GM18511 (cell line): ENCODE results near the gene TNFAIP8L1.
A peak's percentile ranks its signal among the peaks of the same experiment; 100 is the strongest.

ENCODE experiments used
- ATAC-seq: cut with Tn5 transposase; IDR thresholded peaks from one replicate; pipeline ENCODE4 v1.9.1; 2021; ENCODE audit warnings: mild to moderate bottlenecking, moderate library complexity; ENCODE audit not compliant: unreplicated experiment

Gene TNFAIP8L1

DNA sequence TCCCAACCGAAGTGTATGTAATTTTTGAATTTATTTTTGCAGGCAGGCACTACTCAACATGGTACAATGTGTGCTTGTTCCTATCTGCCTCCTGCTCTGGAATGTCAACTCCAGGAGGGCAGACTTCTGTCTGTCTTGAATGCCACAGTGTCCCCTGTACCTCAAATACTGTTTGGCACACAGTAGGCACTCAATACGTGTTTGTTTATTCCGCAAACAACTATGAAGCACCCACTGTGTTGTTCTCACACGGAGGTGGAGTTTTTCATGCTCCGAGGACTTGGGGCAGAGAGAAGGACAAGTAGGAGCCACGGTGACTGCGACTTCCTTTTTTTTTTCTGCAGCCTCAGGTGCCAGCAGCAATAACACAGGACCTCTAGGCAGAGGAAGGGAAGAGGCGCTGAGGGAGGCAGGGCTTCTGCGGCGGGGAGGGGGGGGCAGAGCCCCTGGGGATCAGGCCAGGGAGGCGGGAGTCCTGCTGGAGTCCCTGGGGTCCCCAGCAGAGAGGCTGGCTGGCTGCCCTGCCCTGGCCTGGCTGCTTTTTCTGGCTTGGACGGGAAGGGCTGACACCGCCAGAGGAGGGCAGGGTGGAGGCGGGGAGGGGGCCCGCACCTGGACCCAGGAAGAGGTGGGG lies 29.3 kb upstream of the TNFAIP8L1 start:
- ATAC-seq, result no peak

DNA sequence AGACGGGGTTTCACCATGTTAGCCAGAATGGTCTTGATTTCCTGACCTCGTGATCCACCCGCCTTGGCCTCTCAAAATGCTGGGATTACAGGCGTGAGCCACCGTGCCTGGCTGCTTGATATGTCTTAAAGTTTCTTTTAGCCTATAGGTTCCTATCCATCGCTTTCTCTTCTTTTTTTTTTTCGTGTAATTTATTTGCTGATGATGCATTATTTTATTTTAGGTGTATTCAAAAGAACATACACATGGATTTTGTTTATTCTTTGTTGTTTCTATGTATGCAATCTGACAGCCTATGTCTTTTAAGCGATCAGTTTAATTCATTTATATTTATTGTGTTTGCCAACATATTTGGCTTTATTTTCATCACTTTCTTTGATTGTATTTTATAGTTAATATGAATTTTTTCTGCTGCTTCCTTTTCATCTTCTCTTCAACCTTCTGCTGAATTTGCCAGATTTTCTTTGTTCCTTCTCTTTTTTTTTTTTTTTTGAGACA lies 26.0 kb upstream of the TNFAIP8L1 start:
- ATAC-seq, result no peak

DNA sequence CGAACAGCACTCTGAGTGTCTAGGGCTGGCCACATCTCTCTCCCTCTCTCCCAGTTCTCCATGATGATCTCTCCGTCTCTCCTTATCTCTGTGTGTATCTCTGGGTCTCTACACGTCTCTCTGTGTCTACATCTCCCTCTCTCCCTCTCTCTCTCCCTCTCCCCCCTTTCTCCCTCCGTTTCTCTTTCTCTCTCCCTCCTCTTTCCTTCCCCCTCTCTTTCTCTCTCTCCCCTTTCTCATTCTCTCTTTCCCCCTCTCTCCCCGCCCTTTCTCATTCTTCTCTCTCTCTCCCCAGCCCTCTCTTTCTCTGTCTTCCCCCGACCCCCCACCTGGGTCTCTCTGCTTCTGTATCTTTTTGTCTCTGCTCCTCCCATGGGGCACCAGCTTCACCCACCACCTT lies 21.3 kb upstream of the TNFAIP8L1 start:
- ATAC-seq, result no peak

DNA sequence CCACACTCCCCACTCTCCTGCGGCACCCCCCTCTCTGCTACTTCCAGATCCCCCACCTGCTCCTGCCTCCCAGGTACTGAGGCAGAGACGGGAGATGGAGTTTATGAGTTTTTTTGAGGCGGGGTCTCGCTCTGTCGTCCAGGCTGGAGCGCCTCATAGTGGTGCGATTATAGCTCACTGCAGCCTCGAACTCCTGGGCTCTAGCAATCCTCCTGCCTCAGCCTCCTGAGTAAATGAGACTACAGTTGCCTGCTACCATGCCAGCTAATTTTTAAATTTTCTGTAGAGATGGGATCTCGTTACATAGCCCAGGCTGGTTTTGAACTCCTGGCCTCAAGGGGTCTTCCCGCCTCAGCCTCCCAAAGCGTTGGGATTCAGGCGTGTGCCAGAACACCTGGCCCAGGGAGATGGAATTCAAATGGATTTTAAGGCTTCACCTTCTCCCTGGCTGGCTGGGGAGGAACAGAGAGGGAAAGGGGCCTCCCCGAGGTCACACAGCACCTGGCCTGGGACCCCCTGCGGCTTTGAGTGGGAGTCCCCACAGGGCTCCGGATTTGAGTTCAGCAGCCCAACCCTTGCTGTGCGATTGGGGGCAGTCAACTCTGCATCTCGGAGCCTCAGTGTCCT lies 19.5 kb upstream of the TNFAIP8L1 start:
- ATAC-seq, result no peak

DNA sequence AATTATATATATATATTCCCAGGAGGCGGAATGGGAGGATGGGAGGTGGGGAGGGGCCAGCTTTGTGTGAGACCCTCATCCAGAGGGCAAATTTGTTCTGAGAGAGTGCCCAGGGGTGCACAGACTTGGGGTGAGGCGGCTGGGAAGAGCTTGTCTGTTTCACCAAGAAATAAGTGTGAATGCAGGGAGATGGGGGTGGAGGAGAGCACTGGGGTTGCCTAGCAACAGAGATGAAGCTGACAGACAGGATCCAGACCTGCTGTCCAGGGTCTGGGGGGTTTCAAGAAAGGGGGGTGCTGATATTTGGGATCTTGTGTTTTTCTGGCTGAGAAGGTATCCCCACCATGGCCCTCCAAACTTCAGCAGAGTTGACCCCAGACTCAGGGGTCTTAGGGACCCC lies 18.6 kb upstream of the TNFAIP8L1 start:
- ATAC-seq, result no peak

DNA sequence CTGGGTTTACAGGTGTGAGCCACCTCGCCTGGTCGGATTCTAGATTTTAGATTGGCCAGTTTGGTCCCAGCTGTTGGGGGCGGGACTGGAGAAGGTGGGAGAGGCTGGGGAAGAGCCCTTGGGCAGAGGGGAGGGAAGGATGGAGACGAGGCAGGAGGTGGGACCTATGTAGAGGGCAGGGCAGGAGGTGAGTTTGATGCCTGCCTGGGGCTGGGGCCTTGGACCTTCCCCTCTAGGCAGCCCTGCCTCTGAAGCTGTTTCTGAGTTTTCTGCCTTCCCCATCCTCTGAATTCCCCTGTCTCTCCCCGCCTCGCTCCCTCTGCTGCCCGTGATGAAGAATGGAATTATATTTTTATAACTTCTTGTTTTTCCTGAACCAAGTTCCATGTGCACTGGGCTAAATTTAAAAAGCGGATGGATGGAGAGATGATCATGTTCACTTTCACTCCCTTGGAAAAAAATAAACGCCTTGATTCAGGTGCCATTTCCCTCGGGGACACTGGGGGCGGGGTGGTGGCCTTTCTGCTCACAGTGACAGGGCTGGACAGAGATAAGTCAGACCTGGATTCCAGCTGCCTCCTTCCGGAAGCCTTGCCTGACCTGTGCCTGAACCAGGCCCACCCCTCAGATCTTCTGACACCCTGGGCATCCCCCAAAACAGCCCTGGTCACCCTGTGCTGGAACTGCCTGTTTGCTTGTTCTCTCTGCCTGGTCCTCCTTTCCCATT lies 16.5 kb upstream of the TNFAIP8L1 start:
- ATAC-seq, result no peak

DNA sequence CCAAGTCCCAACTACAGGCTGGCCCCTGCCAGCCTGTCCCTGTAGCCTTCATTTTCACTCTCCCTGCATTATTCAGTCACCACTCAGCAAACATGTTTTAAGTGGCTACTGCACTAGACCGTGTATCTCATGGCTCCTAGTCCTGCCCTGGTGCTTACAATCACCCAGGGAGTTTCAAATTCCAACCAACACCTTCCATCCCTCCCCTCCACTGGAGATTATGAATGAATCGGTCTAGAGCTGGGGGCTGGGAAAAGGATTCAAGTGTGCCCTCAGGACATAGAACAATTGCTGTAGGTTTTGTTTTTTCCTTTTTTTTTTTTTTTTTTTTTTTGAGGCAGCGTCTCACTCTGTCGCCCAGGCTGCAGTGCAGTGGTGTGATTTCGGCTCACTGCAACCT lies 15.0 kb upstream of the TNFAIP8L1 start:
- no peak for ATAC-seq

DNA sequence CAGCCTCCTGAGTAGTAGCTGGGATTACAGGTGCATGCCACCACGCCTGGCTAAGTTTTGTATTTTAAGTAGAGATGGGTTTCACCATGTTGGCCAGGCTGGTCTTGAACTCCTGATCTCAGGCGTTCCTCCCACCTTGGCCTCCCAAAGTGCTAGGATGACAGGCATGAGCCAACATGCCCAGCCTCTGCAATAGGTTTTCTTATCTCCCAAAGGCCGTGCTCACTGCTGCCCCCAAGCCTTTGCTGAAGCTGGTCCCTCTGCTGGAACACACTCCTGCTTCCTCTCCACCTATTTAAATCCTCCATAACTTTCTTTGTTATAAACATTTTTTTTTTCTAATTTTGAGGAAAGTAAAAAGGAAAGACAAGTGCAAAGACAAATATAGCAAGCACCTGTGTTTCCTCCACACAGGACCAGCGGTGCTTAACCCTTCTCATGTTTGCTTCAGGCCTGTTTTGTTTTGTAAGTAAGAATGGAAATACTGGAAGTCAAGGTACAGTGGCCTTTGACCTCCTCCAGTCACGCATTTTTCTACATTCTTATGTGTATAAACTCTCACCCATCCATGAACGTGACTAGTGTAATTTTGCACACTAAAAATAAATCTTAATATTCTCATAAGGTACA lies 14.5 kb upstream of the TNFAIP8L1 start:
- no peak for ATAC-seq

DNA sequence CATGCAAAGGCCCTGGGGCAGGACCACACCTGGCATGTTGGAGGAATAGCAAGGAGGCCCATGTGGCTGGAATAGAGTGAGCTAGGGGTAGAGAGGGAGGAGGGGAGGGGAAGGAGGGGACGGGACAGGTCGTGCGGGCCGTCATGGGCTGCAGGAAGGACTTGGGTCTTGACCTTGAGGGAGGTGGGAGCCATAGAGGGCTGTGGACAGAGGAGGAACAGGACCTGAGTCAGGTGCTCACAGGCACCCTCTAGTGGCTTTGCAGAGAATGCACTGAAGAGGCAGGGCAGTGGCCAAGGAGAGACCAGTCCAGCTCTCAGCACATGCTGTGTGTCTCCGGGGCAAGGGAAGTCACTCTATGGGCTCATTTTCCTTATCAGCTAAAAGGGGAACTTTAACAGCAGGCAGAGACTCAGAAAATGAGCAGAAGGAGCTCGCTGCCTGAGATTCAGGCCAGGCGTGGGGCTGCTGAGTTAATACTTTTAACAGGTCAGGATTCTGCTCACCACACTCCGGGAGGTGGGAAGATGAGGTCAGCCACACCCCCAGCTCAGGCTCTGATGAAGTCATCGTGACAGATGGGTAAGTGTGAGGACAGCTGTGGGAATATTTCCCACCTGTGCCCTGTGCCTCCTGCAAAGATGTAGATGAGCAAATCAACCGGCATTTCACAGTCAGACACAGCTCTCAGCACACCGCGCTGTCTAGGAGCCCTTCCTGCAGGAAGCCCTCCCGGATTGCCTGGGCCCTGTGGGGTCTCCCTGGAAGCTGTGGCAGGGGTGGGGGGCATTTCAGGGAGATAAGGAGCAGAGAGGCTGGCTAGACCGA lies 6.0 kb upstream of the TNFAIP8L1 start:
- no peak for ATAC-seq

DNA sequence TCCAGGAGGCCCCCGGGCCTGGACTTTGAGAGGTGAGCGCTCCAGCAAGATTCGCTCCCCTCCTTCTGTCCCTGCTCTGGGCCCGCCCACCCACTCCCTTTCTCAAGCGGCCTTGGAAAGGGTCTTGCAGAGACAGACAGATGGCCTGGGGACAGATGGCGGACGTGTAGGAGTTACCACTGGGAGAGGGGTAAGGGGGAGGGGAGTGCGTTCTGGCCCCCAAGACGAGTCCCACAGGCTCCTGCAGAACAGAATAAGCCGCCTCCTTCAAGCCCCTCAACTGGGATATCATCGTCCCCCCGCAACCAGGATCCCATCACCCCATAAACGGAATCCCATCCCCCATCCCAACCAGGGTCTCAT lies 3.6 kb upstream of the TNFAIP8L1 start:
- no peak for ATAC-seq

DNA sequence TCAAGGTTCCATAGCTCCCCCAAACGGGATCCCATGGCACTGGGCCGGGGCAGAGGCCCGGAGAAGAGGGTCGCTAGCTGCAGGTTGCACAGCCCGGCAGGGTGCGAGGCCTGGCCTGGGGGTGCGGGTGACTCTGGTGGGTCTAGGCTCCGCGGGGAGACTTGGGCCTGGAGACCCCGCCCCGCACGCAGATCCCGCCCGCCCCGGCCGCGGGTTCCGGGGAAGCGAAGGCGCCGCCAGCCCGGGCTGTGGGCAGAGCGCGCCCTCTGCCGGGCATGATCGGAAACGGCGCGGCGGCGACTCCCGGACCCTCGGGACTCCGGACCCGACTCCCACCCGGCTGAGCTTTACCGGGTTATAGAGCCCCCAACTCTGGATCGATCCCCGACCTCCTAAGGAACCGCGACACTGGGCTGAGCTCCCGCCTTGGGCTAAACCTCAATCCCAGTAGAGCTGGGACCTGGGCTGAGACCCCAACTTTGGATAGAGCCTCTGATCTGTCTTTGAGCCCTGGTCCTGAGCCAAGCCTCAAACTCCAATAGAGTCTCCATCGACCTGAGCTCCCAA lies 3.1 kb upstream of the TNFAIP8L1 start:
- no peak for ATAC-seq

DNA sequence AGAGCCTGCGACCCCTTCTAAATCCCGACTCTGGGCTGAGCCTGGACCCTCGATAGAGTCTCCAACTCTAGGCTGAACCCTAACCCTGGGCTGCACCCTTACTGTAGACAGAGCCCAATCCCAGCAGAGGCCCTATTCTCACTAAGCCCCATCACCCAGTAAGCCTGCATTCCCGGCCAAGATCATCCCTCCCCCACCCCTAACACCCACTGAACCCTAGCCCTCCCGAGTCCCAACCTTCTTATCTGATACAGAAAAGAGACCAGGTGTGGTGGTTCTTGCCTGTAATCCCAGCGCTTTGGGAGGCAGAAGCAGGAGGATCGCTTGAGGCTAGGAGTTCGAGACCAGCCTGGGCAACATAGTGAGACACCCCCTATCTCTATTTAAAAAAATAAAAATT lies 2.6 kb upstream of the TNFAIP8L1 start:
- ATAC-seq, result no peak

DNA sequence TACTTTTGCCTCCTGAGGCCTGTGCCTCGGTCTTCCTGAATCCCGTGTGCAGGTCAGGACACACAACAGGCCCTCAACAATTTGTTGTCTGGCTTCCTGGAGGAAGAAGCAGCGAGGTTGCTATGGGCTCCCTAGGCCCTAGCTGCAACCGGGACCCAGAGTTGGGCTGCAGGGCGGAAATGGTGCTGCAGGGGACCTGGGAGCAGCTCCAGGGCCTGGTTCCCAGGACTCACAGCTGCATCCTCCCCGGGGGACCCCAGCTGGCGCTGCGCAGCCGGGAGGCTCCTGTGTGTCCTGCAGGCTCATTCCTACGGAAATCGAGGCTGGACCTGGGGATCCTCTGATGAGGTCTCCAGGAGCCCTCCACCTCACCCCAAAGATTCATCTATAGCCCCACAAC lies 999 bp upstream of the TNFAIP8L1 start:
- no peak for ATAC-seq

DNA sequence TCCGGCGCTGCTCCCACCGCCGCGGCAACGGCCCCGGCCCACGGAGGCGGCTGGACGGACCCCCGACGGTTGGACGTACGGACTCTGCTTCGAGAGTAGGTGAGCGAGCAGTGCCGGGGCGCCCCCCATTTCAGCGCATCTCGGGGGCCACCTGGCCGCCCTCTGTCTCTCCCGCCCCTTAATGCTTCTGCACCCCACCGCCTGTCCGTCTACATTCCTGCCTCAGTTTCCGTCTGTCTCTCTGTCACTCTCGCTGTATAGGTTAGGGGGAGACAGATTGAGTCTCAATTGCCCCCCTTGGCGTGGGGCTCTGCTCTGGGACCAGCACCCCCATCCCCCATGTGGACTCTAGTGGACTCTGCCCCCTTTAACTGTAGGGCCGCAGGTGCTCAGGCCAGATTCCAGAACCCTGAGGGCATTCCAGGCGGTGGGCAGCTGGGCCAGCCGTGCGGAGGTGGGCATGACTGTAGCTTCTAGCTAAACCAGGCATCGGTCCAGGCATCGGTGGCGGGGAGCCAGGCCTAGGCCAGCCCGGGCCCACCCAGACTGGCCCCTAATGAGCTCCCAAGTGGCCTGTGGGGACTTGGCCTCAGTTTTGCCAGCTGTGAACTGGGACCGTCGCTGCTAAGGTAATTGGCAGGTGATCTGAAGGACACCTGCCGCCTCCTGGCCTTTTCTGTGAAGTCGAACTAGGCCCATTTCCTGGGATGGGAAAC lies 373 bp downstream of the TNFAIP8L1 start:
- ATAC-seq, result peak; percentile 21

DNA sequence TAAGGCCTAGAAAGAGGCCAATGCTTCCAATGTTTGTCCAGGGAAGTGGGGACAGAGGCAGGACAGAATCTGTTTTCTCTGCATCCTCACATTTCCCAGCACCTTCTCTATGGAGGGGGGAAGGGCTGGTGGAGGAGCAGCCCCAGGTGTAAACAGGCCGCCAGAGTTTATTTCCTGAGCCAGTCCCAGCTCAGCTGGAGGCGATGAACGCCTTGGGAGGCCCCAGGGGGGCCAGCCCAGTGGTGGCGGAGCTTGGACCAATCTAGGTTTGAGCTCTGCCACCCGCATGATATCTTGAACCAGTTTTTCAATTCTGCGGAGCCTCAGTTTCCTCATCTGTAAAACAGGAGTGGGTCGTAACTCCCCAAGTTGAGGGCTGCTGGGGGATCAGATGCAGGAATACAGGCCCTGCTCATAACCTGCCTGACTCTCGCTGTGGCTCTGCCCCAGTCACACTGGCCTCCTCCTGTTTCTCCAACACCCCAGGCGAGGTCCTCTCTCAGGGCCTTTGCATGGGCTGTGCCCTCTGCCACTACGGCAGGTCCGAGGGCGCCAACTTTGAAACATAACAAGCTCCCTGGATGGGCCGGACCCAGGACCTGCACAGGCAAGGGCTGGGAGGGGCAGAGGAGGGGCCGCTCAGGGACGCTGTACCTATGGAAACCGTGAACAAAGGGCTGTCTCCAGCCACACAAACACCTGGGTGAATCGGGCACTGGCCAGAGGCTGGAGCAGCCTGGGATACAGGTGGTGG lies 1.1 kb downstream of the TNFAIP8L1 start:
- ATAC-seq, result no peak

DNA sequence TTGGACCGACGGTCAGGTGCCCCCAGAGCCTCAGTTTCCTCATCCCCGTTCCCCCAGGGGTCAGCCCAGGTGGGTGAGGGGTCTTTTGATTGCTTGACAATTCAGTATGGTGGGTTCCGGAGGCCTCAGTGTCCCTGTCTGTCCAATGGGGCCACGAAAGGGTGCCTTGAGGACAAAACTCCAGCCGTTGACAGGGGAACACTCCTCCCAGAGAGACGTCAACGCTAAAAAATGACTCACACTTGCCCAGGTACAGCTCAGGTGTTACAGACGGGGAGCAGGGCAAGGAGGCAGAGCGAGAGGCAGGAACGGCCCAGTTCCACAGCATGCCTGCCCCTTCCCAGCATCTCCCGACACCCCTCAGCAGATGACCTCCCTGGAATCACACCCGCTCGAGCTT lies 1.8 kb downstream of the TNFAIP8L1 start:
- no peak for ATAC-seq

DNA sequence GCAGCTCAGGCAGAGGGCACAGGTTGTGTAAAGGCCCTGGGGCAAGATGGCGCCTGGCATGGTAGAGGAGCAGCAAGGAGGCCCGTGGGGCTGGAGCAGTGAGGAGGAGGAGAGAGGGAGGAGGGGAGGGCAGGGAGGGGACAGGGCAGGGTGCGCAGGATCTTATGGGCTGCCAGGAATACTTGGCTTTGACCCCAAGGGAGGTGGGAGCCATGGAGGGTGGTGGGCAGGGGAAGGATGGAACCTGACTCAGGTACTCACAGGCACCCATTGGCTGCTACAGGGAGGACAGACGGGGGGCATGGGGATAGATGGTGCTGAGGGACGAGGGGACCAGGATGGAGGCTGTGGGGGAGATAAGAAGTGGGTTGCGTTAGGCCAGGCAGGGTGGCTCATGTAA lies 3.3 kb downstream of the TNFAIP8L1 start:
- ATAC-seq, result no peak

DNA sequence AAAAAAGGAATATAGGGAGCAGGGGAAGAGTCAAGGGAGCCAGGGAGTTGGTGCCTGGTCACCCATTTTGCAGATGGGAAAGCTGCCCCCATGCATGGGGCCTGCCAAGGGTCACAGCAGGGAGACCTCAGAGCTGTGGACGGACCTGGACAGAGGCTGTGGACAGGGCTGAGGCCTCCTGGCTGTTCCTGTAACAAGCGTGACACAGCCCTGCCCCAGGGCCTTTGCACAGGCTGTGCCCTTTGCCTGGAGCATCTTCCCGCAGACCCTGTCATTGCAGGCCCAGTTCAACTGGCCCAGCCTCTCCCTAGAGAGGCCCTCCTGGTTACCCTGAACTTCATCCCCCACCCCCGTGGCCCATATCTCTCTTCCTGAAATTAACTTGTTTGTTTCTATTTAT lies 6.4 kb downstream of the TNFAIP8L1 start:
- ATAC-seq, result no peak
